ELF-1 (cell line): Measurements from ENCODE around the gene SLC12A7.
A peak's percentile ranks its signal among the peaks of the same experiment; 100 is the strongest.
"Not testable (repeated sequence)": the region's sequence is repeated elsewhere in the genome, so short reads cannot be mapped to it uniquely, and the experiment has no call there.

Source experiments
- DNase-seq: peaks from one replicate; pipeline ENCODE4 v3.0.0-alpha.2; 2016; ENCODE audit warnings: low read depth, low spot score

The SLC12A7 gene

DNA sequence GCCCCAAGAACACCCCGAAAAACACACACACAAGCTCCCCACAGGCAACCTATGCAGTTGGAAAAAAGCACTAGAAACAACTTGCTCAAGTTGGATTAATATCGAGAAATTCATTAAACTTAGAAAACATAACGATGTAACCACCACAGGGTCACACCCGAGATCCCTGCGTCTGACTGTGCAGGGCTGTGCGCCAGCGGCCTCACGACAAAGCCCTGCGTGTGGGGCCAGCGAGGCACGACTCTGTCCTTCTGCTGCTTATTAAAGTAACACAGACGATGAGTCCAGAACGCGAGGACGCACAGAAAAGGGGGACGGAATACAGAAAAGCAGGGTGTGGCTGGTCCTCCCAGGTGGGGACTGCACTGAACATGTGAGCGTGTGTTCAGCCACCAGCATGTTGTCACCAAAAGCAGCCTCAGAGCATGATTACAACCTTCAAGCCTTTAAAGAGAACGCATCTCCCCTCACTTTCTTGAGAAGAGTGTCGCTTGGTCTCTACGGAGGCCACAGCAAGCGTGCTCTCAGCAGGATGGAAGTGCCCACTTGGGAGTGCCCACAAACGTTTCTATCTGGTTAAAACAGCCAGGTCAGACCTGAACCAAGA is 14.4 kb downstream of the SLC12A7 start:
- no peak for DNase-seq

DNA sequence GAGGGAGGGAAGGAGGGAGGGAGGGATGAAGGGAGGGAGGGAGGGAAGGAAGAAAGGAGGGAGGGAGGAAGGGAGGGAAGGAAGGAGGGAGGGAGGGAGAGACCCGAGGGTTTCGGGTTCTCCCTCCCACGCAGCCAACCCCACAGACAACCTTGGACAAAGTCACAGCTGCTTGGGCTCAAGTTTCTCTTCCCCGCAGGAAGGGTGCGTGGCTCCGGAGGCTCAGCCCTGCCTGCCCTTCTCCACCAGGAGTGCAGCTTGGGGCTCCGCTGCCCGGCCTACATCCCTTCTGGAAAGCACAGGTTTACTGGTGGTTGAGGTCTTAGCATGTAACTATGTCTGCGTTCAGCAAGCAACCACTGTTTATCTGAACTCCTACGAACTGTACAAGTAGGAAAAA is 15.0 kb downstream of the SLC12A7 start:
- no peak for DNase-seq

DNA sequence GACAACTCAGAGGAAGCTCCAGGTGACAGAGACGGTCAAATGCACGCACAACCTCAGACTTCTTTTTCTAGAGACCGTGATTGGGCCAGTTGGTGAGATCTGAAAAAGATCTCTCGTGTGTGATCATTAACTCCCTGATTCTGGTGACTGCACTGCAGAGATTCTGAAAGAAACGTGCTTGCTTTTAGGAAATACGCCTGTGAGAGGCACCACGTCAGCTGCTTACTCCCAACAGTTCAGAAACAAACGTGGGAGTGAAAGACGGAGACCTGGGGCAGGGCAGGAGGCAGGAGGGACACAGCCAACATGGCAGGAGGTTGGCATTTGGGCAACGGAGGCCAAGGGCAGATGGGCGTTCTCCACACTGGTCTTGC is 15.9 kb downstream of the SLC12A7 start:
- no peak for DNase-seq

DNA sequence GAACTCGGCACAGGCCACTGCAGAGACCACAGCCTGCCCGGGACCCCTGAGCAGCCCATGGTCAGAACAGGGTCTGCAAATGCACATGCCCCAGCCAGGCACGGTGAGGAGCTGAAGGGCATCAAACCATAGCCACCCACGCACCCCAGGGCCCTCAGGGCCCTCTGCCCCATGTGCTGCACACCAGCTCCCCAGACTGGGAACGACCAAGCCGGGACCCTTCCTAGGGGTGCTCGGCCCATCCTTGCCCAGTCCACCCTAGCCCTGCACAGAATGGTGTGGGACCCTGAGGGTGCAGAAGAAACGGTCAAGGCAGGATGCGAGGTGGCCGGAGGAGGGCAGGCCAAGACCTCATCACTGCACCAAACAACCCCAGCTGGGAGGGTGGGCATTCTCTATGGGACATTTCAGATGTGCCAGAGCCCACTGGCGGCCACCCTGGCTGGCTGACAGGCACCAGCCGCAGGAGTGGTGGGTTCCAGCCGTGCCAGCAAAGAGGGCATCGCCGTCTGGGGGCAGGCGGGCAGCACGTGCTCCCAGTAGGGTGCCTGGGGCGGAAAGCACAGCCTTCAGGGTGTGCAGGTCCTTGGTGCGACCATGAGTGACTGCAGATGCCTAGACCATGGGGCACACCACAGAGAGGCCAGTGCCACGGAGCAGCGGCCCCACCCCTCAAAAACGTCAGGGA is 16.4 kb downstream of the SLC12A7 start:
- DNase-seq, result no peak

DNA sequence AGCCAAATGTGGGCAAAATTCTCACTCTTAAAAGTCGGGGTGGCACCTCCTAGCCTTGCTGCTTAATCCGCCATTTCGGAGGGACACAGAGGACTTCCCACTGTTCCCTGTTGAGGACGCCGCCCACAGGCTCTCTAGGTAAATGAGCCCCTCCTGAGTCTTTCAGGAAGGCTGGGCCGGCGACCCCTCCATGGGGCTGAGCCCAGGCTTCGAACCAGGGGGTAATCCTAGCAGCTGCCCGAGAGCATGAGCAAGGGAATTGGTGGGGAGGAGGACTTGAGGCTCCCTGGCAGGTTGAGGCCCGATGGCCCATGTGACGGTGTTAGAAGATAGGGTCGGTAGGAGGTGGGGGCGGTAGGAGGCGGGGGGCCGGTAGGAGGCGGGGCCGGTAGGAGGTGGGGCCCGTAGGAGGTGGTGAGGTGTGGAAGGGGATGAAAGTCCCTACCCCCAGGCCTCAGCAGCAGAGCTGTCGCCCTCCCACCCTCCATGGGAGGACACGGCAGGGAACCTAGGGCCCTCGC is 17.1 kb downstream of the SLC12A7 start:
- no peak for DNase-seq

DNA sequence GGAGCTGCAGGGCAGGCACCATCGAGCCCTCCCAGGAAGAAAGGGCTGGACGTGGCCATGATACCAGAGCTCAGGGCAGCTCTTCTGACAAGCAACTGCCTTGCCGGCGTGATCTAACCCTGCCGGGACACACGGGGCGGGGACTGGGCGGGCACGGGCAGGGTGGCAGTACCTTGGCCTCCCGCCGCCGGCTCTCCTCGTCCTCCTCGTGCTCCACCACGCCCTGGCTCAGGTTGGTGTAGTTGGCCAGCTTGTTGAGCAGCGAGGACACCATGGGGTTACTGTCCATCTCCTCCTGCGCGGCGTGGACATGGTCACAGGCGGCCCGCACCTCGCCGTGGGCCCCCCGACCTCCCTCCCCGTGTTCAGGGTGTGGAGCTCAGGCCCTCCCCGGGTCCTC is 18.5 kb downstream of the SLC12A7 start:
- DNase-seq, result no peak

DNA sequence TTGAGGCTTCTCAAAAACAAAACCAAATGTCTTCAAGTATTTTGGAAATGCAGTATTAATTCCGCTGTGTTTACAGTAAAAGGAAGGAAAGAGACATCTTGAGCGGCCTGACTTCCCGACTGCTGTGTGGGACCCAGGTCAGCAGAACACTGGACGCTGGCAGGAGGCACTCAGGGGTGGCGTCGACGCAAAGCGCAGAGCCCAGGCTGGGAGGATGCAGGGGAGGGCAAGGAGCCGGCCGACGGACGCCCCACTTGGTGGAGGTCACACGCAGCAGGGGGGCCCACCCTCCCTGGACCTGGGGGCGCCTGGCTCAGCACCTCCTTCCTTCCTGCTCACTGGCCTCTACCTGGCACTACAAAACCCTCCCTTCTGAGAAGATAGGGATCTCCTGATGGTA is 19.7 kb downstream of the SLC12A7 start:
- DNase-seq, result no peak

DNA sequence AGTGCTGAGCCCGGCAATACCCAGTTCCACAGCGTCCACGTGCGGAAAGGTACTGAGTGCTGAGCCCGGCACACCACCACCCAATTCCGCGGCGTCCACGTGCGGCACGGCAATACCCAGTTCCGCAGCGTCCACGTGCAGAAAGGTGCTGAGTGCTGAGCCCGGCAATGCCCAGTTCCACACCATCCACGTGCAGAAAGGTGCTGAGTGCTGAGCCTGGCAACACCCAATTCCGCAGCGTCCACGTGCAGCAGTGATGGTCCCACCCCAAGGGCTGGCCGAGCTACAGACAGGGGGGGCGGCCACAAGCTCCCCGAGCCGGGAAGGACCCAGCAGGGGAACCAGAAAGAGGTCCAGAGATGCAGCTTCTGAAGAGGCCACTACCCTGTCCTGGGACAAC is 20.2 kb downstream of the SLC12A7 start:
- DNase-seq, result no peak

DNA sequence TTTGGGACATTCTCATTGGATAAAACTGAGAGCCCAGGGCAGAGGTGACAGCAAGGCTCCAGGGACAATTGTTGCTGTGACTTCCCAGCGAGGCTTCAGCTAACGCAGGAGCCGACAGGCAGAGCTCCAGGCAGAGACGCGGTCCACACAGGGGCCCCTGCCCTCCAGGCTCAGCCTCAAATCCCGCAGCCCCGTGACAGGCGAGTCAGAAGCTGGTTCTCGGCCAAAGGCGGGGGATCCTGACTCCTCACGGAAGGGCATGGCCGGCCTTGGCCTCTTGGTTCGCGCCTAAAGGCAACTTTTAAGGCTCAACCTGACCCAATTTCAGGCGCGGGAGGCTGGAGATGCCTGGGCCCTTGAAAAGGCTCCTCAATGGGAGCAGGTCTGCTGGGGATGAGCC is 21.3 kb downstream of the SLC12A7 start:
- DNase-seq, result no peak

DNA sequence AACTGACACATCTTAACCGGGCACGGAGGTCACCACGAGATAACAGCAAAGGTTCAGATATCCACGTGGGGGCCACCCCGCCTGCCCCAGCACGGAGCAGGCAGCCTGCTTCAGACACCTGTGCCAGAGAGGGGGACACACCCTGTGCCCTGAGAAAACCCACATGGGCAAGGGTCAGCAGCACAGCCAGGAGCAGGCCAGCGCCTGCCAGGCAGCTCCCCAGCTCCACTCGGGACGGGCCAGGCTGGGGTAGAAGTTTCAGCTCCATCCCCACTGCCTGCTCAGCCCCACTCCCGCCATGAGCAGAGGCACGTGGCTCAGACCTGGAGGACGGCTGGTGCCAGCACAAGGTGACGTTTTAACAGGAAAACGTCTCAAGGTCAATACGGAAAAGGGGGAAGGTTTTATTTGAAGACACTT is 22.2 kb downstream of the SLC12A7 start:
- no peak for DNase-seq

DNA sequence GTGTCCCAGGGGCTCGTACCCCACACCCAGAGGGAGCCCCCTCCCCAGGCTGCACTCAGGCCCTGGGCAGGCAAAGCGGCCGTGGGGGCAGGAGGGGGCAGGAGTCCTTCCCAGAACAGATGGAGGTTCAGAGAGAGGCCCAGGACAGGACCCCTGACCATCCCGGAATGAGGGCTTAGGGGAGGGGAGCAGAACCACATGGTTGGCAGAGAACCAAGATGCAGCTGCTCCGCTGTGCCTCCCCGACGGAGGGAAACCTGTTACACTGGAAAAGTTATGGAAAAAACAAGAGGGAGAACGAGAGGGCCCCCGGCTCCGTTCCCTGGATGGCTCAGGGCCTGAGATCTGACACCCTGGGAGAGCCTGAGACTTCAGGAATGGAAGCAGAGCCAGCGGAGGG is 22.7 kb downstream of the SLC12A7 start:
- DNase-seq, result no peak

DNA sequence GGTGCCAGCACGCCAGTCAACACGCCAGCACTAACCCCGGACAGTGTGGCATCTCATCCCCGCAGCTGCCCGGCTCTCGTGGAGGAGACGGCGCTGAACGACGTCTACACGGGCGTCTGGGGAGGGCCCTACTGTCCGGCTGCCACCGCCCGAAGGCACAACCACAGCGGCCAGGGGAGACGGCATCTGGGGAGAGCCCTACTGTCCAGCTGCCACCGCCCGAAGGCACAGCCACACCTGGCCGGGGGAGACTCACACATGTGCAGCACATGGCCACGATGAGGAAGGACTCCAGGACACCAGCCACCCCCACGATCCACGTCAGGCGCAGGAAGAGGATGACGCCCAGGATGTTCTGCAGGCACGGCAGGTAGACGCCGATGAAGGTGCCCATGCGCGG is 23.1 kb downstream of the SLC12A7 start:
- no peak for DNase-seq

DNA sequence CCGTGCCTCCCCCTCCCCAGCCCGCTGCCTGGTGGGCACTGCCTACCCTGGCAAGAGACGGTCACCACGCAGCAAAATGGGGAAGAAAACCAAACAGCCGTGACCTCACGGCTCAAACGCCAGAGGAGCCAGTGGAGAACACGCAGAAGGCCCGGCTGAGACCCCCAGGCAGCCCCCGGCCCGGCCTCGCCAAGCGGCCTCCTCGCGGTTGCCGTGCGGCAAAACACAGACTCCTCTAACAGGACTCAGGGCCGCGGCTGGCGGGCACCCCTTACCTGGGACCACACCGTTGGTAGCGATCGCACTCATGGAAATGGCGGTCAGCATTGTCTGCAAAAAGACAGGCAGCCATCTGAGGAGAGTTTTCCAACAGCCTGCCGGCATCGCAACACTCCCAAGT is 23.8 kb downstream of the SLC12A7 start:
- no peak for DNase-seq

DNA sequence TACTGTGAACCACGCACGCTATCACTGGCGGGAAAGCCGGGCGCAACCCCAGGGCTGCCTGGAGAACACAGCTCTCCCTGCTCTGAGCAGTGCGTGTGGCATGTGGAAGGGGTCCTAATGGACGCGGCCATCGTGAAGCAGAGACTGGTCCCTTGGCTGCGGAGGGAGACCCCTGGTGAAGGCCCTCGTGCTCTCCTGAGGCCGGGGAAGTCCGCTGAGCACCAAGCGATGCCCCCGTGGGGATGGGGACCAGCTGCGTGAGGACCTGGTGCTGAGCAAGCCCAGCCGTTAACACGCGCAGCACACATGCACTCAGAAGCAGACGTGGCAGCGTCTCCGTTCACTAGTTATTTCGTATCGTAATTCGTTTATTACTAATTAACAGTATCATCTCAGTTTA is 24.4 kb downstream of the SLC12A7 start:
- no peak for DNase-seq

DNA sequence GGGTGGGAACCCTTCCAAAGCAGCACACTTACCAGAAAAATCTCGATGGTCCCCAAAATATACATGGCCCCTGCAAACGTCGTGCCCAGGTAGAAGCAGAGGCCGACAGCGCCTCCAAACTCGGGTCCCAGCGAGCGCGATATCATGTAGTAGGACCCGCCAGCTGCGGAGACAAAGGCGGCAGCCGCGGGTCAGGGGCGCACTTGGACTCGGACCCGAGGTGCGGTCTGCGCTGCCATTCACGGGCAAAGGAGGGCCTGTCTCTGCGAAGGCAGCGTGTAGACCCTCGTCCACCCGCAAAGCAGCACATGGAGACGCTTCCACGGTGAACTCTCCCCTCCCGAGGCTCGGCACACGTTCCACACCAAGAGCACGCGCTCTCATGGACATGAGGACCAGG is 25.0 kb downstream of the SLC12A7 start:
- DNase-seq, result no peak

DNA sequence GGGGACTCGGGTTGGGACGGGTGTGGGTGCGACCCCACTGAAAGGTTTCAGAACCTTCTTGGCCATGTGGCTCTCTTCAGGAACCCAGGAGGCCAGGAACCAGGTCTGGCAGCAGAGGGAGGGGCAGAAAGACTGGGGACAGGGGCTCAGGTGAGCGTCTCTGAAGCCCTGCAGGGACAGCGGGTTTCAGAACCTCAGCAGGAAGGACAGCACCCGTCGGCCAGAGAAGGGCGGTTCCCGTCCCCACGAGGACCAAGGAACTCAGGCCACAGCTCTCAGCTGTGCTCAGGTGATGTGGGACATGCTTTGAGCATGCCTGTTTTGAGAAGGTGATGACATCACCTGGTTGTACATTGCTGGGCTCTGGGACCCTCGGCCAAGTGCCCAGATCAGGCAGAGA is 25.7 kb downstream of the SLC12A7 start:
- no peak for DNase-seq

DNA sequence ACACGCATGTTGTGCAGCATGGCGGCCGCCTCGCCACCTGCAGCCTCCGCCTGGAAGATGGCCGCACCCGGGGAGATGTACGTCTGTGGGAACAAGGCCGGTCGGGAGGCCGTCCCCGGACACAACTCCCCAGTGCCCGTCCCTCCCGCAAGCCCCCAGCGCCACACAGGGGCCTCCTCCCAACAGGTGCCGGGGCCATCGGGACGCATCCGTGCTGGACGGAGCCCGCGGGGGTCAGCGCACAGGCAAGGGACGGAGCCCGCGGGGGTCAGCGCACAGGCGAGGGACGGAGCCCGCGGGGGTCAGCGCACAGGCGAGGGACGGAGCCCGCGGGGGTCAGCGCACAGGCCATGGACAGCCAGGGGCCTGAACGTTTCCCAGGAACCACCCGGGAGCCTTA is 26.5 kb downstream of the SLC12A7 start:
- DNase-seq, result no peak

DNA sequence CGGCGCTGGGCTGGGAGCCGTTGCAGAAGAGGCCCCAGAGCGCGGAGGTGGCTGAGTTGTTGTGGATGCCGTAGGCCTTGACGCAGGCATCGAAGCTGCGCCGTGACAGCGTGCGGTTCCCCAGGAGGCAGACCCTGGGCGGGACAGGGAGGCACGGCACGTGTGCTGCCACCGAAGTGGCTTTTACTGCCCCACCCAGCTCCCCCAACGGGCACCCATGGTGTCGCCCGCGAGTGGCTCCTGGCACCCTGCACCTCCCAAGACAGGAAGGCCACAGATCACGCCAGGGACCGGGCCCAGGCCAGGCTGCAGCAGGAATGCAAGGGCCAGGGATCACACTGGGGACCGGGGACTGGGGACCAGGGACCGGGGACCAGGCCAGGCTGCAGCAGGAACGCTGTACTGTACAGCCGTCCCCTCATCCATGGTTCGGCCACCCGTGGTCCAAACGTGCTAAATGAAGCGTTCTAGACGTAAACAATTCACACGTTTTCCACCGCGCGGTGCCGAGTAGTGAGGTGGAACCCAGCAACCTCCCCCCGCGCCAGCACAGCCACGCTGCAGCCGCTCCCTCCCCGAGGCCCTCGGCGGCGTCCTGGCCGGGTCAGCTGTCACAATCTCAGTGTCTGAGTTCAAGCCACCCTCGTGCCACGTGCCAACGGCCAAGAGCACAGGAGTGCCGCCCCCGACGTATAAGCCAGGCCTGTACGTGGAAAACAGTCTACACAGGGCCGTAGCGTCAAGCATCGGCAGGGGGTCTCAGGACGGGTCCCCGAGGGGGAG is 27.8 kb downstream of the SLC12A7 start:
- DNase-seq, result no peak

DNA sequence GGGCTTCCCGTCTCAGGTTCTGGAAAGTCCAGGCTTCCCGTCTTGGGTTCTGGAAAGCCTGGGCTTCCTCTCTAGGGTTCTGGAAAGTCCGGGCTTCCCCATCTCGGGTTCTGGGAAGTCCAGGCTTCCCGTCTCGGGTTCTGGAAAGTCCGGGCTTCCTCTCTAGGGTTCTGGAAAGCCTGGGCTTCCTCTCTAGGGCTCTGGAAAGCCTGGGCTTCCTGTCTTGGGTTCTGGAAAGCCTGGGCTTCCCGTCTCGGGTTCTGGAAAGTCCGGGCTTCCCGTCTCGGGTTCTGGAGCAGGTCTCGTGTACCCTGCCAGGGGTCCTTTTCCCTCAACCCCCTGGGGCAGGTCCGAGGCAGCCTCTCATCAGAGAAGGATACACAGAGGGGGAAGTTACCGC is 28.8 kb downstream of the SLC12A7 start:
- not testable (repeated sequence) for DNase-seq

DNA sequence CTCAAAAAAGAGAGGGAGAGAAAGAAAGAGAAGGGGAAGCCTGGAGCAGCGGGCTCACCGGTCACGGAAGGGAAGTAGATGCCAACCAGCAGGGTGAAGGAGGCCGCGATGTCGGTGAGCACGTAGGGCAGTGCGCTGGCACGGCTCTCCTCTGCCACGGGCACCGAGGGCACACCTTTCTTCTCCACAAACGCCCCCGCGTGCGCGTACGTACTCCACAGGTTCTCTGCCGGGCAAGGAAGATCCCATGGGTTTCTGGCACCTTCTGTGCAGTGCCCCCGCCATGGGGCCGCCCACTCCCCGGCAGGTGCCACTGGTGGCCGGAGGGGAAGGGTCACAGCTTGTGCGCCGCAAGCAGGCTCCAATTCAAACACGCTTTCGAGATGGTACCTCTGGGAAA is 30.3 kb downstream of the SLC12A7 start:
- DNase-seq, result no peak

DNA sequence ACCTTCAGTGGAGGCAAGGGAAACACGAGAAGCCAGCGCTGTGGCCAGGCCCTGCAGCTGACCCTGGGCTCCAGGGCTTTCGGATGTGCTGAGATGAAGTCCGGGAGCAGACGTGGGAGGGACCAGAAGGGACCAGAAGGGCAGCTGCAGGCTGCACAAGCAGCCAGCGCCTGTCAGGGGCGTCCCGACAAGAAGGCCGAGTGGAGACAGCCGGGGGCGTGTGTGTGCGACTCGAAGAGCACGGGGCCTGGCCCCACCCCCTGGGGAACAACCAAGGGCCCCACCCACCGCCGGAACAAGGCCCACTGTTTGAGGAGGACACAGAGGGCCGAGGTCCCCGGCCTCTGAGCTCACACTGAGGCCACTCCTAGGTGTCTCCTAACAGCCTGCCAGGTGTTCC is 31.4 kb downstream of the SLC12A7 start:
- DNase-seq, result peak; percentile 17

DNA sequence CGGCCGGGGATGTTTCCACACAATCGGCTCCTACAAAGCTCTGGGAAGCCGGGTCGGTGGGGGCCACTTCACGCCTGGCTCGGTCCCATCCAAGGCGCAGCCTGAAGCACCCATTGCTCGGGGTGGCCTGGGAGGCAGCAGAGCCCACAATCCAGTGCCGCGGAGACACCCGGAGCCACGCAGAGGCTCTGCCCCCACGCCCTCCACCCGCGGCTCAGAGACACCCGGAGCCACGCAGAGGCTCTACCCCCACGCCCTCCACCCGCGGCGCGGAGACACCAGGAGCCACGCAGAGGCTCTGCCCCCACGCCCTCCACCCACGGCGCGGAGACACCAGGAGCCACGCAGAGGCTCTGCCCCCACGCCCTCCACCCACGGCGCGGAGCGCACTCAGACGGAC is 31.9 kb downstream of the SLC12A7 start:
- DNase-seq, result no peak

DNA sequence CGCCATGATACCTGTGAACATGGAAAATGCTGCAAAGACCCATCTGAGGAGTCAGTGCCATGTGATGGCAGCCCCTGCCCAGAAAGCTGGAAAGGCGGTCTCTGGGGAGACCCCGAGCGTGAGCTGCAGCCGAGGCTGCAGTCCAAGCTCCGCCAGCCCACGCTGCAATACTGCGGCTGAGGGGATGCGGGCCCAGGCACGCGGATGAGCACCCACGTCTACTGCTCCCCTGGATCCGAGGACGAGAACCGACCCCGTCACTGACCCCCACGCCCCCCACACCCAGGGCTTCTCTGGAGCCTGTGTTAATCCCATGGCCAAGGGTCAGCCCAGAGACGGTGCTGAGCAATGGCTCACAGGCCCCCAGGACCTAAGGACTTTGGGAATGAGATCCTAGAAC is 32.4 kb downstream of the SLC12A7 start:
- no peak for DNase-seq
